Measurements from ENCODE around the gene ZNF773.
A peak's percentile ranks its signal among the peaks of the same experiment; 100 is the strongest.
"Not testable (repeated sequence)": the region's sequence is repeated elsewhere in the genome, so short reads cannot be mapped to it uniquely, and the experiment has no call there.

ZNF773 gene

DNA sequence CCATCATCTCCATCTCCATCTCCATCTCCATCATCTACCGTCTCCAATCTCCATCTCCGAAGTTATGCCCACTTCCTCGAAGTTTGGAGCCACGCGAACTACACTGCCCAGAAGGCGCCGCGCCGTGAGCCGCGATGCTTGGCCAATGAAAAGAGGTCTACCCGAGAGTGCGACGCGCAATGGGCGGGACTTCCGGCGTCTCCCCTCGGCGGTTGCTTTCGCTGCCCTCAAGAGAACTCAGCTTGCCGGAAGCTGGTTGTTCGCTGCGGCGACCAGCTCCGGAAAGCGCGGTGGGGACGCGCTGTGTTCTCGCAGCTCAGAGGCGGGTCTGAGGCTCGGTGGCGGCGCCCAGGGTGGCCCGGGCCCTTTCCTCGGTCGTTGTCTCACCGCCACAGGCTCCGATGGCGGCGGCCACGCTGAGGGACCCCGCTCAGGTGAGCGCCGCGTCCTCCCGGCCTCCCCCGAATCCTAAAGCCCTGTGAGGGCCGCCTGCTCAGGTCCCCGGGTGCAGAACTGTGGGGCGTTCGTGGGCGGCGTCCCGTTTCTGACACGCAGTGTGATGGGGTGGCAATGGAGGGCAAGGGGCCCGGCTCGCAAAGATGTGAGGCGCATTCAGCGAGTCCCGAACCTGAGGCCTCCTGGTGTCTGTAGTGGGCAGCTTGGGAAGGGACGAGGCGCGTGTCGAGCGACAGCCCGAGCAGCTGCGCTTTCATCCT, at the start of gene ZNF773:
Gene ZNF773, plus strand, starts transcription at position 259 of the 716 bp plus-strand sequence. Its CDS starts 143 bp downstream, at position 402.
- peak; percentile 96 for DNase-seq

DNA sequence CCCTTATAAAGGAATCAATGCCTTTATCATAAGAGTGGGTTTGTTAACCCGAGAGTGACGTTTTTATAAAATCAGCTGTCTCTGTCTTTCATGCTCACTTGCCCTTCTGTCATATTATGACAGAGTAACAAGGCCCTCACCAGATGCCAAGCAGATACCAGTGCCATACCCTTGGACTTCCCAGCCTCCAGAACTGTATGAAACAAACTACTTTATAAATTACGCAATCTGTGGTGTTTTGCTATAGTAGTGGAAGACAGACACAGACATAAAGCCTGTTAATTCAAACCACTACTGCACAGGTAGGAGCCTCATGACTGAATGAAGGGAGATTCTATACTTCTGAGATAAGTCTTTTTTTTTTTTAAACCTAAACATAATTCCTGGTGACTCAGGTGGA, 47.4 kb upstream of the ZNF773 start:
- no peak for DNase-seq

DNA sequence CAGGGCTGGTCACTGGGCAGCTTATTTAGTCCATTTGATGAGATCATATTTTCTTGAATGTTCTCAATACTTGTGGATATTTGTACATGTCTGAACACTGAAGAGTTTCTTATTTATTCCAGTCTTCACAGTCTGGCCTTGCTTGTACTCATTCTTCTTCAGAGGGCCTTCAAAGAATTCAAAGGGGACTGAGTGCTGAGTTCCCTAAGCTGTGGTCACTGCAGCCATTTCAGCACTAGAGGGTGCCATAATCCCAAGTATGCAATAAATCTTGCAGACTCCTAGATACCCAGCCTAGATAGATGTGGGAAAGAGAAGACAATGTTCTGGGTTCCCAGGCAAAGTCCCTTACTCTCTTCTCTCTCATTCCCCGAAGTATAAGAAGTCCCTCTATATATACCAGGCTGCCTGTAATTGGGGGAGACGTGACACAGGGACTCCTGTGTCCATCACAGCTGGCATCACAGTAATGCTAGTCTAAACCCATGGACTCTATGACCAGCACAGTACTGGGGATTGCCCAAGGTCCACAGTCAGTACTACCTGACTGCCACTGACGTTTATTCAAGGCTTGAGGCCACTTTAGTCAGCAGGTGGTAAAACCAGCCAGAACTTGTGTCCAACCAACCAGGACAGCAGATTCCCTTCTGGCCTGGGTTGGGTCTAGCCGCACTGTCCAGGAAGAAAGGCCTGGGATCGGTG, 33.9 kb upstream of the ZNF773 start:
- DNase-seq, result peak; percentile 19

DNA sequence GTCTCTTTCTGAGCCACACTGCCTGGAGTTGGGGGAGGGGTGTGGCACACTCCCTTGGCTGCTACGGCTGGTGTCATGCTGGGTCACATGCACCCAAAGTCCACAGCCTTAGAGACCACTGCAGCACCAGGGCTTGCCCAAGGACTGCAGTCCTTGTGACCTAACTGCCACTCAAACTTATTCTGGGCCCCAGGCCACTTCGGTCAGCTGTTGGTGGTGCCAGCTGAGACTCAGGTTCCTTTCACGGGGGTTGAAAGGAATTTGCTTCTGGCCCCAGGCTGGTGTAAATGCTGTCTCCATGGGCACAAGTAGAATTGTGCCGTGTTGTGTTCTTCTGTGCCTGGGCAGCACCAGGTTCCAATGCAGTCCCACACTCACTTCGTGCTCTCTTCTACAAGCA, 33.2 kb upstream of the ZNF773 start:
- DNase-seq, result no peak

DNA sequence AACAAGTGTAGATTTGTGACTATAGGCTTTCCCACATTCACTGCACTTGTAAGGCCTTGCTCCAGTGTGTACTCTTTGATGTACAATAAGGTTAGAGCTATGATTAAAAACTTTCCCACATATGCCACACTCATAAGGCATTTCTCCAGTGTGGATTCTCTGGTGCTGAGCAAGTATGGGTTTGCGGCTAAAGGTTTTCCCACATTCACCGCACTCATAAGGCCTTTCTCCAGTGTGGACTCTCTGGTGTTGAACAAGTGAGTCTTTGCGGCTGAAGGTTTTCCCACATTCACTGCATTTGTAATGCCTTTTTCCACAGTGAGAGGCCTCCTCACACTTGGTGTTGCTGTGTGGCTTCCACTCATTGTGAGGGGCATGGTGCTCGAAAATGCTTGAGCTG, 26.1 kb upstream of the ZNF773 start:
- no peak for DNase-seq

DNA sequence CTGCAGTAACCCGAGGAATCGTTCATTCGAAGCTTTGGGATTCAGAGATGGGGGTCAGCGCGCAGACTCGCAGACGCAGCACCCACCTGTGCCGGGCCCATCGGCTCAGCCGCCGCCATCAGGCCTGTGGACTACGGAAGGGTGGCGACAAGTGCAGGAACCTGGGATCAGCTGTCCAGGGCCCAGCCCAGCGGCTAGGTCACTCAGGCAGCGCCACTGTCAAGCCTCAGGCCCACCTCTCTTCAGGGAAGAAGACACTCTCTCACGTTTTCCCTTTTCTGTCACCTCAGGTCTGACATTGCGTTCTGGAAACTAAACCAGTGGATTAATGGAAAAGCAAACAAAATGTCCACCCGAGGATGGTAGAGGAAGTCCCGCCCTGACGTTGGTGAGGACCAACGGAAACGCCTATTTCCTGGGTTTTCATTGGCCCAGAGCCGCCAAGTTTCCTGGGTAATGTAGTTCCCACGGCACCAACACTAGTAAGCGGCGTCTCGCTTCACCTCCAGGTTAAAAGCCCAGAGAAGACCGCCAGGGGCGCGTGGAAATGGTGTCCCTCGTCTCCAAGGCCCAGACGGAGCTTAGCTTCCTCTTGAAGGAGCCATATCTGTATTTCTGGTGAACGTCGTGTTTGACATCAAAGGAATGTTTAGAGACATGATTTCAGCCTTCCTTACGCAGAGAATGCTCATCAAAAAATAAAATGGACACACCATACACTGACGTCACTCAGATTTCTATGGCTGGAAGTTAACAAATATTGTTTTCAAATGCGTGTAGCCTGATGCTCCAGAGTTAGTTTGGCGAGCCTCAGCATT, 22.3 kb upstream of the ZNF773 start, which contains the start of gene ZNF772:
Gene ZNF772, minus strand, starts transcription at position 376 of the 818 bp plus-strand sequence. Its CDS starts 257 bp downstream, at position 119.
- peak; percentile 93 for DNase-seq

DNA sequence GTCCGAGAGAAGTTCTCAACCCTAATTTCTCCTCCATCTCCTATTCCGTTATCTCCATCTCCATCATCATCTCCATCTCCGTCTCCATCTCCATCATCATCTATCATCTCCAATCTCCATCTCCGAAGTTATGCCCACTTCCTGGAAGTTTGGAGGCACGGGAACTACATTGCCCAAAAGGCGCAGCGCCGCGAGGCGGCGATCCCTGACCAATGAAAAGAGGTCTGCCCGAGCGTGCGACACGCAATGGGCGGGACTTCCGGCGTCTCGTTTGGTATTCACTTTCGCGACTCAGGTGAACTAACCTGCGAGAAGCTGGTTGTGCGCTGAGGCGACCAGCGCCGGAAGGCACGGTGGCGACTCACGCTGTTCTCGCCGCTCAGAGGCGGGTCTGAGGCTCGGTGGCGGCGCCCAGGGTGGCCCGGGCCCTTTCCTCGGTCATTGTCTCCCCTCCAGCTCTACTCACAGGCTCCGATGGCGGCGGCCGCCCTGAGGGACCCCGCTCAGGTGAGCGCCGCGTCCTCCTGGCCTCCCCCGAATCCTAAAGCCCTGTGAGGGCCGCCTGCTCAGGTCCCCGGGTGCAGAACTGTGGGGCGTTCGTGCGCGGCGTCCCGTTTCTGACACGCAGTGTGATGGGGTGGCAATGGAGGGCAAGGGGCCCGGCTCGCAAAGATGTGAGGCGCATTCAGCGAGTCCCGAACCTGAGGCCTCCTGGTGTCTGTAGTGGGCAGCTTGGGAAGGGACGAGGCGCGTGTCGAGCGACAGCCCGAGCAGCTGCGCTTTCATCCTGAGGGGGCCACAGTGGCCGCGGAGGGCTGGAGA, 12.1 kb upstream of the ZNF773 start, which contains the start of gene ZNF419:
Gene ZNF419, plus strand, starts transcription at position 274 of the 822 bp plus-strand sequence. Its CDS starts 201 bp downstream, at position 475.
- peak; percentile 92 for DNase-seq

DNA sequence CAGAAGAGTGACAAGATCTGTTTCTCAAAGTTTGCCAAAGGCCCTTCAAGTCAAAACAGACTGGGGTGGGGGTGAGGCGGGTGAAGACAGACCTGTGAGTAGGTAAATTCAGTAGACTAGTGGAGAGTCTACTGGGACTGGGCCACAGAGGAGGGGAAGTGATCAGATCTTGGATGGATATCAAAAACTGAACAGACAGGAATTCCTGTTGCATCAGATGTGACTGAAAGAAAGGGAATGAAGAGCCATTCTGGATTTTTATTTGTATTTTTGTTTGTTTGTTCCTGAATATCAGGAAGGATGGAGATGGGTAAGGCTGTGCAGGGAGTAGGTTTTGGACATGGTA, 11.5 kb upstream of the ZNF773 start:
- not testable (repeated sequence) for DNase-seq

DNA sequence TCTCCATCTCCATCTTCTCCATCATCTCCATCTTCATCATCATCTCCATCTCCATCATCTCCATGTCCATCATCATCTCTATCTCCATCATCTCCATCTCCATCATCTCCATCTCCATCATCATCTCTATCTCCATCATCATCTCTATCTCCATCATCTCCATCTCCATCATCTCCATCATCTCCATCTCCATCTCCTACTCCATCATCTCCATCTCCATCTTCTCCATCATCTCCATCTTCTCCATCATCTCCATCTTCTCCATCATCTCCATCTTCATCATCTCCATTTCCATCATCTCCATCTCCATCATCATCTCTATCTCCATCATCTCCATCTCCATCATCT, 432 bp upstream of the ZNF773 start:
- DNase-seq, result not testable (repeated sequence)

DNA sequence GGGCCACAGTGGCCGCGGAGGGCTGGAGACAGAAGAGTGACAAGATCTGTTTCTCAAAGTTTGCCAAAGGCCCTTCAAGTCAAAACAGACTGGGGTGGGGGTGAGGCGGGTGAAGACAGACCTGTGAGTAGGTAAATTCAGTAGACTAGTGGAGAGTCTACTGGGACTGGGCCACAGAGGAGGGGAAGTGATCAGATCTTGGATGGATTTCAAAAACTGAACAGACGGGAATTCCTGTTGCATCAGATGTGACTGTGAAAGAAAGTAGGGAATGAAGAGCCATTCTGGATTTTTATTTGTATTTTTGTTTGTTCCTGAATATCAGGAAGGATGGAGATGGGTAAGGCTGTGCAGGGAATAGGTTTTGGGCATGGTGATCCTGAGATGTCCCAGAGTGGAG, 662 bp downstream of the ZNF773 start:
- not testable (repeated sequence) for DNase-seq

DNA sequence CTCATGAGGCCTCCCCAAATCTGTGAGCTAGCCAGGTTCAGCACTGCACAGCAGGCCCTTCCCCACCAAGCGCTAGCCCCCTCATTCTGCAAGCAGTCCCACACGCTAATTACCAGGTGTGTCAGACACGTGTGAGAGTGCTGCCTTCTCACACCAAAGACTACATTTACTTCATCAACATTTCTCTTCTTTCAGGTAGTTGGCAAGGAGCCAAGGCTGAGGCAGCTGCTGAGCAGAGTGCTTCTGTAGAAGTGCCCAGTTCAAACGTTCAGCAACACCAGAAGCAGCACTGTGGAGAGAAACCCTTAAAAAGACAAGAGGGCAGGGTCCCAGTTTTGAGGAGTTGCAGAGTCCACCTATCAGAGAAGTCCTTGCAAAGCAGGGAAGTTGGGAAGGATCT, 6.4 kb downstream of the ZNF773 start:
- DNase-seq, result no peak

DNA sequence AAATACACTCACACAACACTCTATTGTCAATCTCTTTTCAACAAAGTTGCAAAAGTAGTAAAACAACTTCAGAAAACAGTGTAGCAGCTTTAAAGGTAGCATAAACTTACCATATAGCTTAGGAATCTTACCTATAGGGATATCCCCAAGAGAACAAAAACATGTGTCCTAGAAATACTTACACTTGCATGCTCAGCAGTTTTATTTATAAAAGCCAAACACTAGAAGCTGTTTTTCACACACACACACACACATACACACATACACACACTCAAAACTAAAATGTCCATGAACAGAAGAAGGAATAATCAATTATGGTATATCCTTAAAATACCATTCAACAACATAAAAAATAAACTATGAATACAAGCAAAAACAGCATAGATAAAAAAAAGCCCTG, 11.7 kb downstream of the ZNF773 start:
- DNase-seq, result no peak

DNA sequence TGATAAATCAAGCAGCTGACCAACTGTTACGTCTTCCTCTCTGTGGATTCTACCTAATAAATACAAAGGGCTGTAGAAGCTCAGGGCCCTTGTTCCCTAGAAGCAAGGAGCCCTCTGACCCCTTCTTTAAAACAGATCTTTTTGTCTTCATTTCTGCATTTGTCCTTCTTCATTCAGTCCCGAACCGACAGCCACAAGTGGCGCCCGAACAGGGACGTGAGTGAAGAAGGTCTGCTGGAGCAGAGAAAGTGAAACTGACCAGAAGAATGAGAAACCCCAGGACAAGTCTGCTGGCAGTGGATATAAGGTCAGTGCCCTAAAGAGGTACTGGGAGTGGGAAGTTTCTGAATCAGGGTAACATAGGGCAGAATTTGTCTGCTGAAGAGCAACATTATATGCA, 13.1 kb downstream of the ZNF773 start:
- DNase-seq, result no peak

DNA sequence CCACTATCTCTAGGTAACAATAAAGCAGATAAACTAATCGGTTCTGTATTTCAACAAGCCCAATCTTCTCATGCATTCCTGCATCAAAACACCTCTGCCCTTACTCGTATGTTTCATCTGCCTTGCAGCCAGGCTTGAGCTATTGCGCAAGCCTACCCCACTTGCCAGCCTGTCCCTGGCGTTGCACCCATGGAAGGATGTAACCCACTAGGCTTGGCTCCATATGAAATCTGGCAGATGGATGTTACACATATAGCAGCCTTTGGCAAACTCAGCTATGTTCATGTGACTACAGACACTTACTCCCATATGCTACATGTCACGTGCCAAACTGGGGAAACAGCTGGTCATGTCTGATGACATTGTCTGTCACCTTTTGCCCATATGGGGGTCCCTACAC, 15.5 kb downstream of the ZNF773 start:
- DNase-seq, result no peak

DNA sequence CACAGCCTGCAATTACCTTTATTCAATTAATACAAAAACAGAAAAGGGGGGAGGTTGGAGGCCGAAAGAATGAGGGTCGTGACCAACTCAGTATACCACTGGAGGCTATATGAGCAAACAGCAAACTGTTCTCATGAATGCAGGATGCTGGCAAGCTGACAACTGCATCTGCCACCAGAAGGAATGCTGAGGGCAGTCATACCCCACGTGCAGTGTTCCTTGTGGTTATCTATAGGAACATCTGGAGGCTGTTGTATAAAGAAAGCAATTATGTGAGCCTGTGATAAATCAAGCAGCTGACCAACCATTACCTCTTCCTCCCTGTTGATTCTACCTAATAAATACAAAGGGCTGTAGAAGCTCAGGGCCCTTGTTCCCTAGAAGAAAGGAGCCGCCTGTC, 18.3 kb downstream of the ZNF773 start:
- not testable (repeated sequence) for DNase-seq

DNA sequence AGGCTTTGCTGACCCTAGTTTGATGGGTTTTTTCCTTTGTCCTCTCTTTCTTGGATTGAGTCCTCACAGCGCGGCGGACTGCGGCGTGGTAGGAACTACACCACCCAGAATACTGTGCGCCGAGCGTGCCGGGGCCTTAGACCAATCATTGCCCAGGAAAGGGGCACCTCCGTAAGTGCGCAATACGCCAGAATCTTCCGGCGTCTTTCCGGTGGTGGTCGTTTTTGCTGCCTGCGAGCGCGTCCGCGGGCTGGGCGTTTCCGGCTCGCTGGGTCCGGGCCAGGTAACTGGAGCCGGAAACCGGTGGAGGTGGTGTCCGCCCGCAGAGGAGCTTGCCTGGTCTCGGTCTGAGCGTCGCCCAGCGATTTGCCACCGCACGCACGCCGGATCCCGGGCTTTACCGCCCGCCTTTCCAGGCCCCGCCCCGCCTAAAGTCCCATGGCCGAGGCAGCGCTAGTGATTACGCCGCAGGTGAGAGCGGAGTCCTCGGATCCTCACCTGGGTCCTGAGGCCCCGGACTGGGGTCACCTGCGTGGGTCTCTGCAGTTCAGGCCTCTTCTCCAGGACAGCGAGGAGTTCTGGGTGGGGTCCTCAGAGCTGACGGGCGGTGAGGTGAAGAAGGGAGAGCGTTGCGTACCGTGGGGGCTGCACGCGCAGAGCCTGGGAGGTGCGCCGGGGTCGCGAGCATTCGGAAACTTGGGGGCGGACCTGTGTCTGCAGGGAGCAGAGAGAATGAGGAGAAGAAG, 27.6 kb downstream of the ZNF773 start, which contains the start of gene ZNF549:
Gene ZNF549, plus strand, starts transcription at position 221 of the 746 bp plus-strand sequence. Its CDS starts 218 bp downstream, at position 439.
- peak; percentile 90 for DNase-seq

DNA sequence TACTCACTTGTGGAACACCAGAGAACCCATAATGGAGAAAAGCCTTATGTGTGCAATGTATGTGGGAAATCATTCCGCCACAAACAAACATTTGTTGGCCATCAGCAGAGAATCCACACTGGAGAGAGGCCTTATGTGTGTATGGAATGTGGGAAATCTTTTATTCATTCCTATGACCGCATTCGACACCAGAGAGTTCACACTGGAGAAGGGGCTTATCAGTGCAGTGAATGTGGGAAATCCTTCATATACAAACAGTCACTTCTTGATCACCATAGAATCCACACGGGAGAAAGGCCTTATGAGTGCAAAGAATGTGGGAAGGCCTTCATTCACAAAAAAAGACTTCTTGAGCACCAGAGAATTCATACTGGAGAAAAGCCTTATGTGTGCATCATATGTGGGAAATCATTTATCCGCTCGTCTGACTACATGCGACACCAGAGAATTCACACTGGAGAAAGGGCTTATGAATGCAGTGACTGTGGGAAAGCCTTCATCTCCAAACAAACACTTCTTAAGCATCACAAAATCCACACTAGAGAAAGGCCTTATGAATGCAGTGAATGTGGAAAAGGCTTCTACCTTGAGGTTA, 38.3 kb downstream of the ZNF773 start:
- DNase-seq, result no peak

DNA sequence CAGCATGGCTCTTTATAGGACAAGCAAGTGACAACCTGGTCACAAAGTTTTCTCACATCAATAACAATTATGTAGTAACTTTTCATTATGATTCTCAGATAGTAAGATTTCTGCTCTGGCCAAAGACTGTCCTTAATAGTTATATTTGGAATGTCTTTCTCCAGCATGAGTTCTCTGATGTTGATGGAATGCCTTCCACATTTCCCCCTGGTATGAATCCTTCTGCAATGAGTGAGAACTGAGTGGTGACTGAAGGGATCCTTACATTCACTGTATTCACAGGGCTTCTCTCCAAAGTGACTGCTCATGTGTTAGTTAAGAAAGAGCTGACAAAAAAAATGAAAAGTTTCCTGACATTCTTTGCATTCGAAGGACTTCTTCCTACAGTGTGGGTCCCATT, 46.8 kb downstream of the ZNF773 start:
- no peak for DNase-seq

DNA sequence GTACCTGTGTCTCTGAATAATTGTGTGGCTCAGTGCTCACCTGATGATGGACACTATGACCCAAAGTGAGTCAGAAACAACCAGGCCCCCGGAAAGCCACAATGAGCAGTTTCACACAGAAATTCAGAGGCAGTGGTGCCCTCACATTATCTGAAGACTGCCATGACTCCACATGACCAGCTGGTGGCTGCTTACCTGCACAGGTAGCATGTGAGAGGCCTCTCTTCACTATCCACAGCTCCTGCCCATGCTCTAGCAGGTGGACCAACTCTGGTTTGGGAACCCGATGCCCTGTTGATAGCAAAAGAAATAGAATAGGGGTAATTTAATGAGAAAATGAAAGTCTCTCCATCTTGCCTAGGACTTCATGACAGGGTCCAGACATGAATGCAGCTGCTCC, 52.7 kb downstream of the ZNF773 start:
- DNase-seq, result no peak

DNA sequence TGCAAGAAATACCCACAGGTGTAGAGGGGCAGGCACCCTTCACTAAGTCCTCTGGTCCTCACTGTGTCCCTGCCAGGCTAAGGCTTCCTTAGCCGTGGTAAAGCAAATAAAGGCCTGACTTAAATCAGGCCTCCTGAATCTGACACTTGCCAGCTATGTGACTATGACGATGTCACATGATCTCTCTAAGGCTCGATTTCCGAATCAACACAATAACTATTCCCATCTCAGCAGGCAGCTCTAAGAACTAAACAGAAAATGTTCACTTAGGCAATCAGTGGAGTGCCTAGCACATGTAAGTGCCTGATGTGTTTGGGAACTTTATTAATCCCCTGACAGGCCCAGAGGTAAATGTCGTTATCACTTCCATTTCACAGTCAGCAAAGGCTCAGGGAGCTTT, 57.9 kb downstream of the ZNF773 start:
- DNase-seq, result no peak

Data from activated CD4-positive, alpha-beta T cell treated with anti-CD3 and anti-CD28 coated beads, Interleukin-2, amount 50 U/mL, for 16 hours (primary cell).